WI38 (cell line): ENCODE measurements around the gene UTP14C.
"Not testable (repeated sequence)": the region's sequence is repeated elsewhere in the genome, so short reads cannot be mapped to it uniquely, and the experiment has no call there.

Experiments used
- H3K4me3 ChIP-seq: 2 replicates; pipeline ENCODE4 v1.5.1; 2011; ENCODE audit warnings: low read depth, mild to moderate bottlenecking, control low read depth, low read length
- CTCF ChIP-seq: IDR thresholded peaks from 2 replicates; pipeline ENCODE4 v1.5.1; 2012; ENCODE audit warnings: low read depth, mild to moderate bottlenecking, control low read depth, low read length

UTP14C gene

GRCh38 chr13:52051400-52051799 lies 26.9 kb downstream of the UTP14C start:
- no peak for TF ChIP-seq CTCF
- H3K4me3 ChIP-seq = no peak overlapping the region

GRCh38 chr13:52053460-52053859 lies 29.0 kb downstream of the UTP14C start:
- TF ChIP-seq CTCF = no peak
- no peak overlapping the region for H3K4me3 ChIP-seq

GRCh38 chr13:52061064-52061463 lies 36.6 kb downstream of the UTP14C start:
- not testable (repeated sequence) for H3K4me3 ChIP-seq

GRCh38 chr13:52061587-52061986 lies 37.1 kb downstream of the UTP14C start:
- no peak for TF ChIP-seq CTCF
- H3K4me3 ChIP-seq = no peak overlapping the region

GRCh38 chr13:52067237-52067636 lies 42.7 kb downstream of the UTP14C start:
- H3K4me3 ChIP-seq = no peak overlapping the region
- no peak for TF ChIP-seq CTCF

- TF ChIP-seq CTCF = no peak
Observed at GRCh38 chr13:52070929-52071523, 46.5 kb downstream of the UTP14C start.

More at GRCh38 chr13:52070929-52071523, 46.5 kb downstream of the UTP14C start:
- no peak overlapping the region for H3K4me3 ChIP-seq
